Activated B cell treated with CpG ODN at 0.5 μM for 24 hours (primary cell): ENCODE results near the gene TRABD2B. TPM values are rescaled to one million over a fixed set of nuclear protein-coding genes. Genes with fewer than 3 reads are reported as not detected.

Source experiments
- ATAC-seq: fragments of 200-7000 bp; cut with Tn5 transposase; one replicate; pipeline ENCODE4 v1.10.0; 2021; ENCODE audit warnings: low read depth, mild to moderate bottlenecking, moderate library complexity
- CTCF ChIA-PET: fragments of 350-600 bp; sonication (Branson Sonifier 250); formaldehyde crosslinking; loops from one replicate; lab custom pipeline; 2021; ENCODE audit warnings: antibody characterized with exemption; lab: Charles Lee
- POLR2A ChIA-PET: fragments of 350-600 bp; sonication (Branson Sonifier 250); formaldehyde crosslinking; loops from one replicate; lab custom pipeline; 2021; ENCODE audit warnings: antibody characterized with exemption; lab: Charles Lee
- DNase-seq: peaks from one replicate; pipeline ENCODE4 v3.0.0; 2022
- H3K27ac Mint-ChIP-seq: one replicate; pipeline ENCODE4 v1.8.0; 2020; ENCODE audit warnings: mixed read lengths
- H3K27me3 Mint-ChIP-seq: one replicate; pipeline ENCODE4 v1.8.0; 2021; ENCODE audit warnings: mixed read lengths
- H3K36me3 Mint-ChIP-seq: one replicate; pipeline ENCODE4 v1.8.0; 2021; ENCODE audit warnings: low read depth, mixed read lengths
- H3K4me1 Mint-ChIP-seq: one replicate; pipeline ENCODE4 v1.8.0; 2021; ENCODE audit warnings: mixed read lengths
- H3K4me3 Mint-ChIP-seq: one replicate; pipeline ENCODE4 v1.8.0; 2020; ENCODE audit warnings: mild to moderate bottlenecking, mixed read lengths
- H3K9me3 Mint-ChIP-seq: one replicate; pipeline ENCODE4 v1.8.0; 2020; ENCODE audit warnings: mixed read lengths
- intact Hi-C: fragments of 100-400 bp; cut with micrococcal nuclease; formaldehyde crosslinking; loops from one replicate; pipeline ENCODE4 v1.15.1; 2024
- total RNA-seq: library from RNA; stranded (reverse); gene quantifications from 2 replicates; pipeline ENCODE4 v1.2.3, GENCODE V29; 2022
- TF ChIP-seq, protein P1 (sequence below): fragments of 200-600 bp; IDR thresholded peaks from one replicate; pipeline ENCODE4 v1.8.0; 2022; ENCODE audit warnings: antibody characterized with exemption, mild to moderate bottlenecking

Gene TRABD2B
- total RNA-seq, 1 donor from 2014 or later = not detected

- H3K36me3 Mint-ChIP-seq = no peaks in the 10 kb centered on the region
- CTCF ChIA-PET = no interaction called here
- DNase-seq (no peak), ATAC-seq (no peak)
- no peaks in the 10 kb centered on the region for H3K4me1 Mint-ChIP-seq
- H3K9me3 Mint-ChIP-seq = no peaks in the 10 kb centered on the region
- intact Hi-C loops = no loop called here
- POLR2A ChIA-PET = no interaction called here
- no peaks in the 10 kb centered on the region for H3K27me3 Mint-ChIP-seq
- no peak overlapping the region for H3K27ac Mint-ChIP-seq
- TF ChIP-seq, protein P1, sequence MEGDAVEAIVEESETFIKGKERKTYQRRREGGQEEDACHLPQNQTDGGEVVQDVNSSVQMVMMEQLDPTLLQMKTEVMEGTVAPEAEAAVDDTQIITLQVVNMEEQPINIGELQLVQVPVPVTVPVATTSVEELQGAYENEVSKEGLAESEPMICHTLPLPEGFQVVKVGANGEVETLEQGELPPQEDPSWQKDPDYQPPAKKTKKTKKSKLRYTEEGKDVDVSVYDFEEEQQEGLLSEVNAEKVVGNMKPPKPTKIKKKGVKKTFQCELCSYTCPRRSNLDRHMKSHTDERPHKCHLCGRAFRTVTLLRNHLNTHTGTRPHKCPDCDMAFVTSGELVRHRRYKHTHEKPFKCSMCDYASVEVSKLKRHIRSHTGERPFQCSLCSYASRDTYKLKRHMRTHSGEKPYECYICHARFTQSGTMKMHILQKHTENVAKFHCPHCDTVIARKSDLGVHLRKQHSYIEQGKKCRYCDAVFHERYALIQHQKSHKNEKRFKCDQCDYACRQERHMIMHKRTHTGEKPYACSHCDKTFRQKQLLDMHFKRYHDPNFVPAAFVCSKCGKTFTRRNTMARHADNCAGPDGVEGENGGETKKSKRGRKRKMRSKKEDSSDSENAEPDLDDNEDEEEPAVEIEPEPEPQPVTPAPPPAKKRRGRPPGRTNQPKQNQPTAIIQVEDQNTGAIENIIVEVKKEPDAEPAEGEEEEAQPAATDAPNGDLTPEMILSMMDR = no peak
- no peak overlapping the region for H3K4me3 Mint-ChIP-seq
Measured at GRCh38 chr1:47766832-47767740, 230.1 kb downstream of the TRABD2B start.

DNA sequence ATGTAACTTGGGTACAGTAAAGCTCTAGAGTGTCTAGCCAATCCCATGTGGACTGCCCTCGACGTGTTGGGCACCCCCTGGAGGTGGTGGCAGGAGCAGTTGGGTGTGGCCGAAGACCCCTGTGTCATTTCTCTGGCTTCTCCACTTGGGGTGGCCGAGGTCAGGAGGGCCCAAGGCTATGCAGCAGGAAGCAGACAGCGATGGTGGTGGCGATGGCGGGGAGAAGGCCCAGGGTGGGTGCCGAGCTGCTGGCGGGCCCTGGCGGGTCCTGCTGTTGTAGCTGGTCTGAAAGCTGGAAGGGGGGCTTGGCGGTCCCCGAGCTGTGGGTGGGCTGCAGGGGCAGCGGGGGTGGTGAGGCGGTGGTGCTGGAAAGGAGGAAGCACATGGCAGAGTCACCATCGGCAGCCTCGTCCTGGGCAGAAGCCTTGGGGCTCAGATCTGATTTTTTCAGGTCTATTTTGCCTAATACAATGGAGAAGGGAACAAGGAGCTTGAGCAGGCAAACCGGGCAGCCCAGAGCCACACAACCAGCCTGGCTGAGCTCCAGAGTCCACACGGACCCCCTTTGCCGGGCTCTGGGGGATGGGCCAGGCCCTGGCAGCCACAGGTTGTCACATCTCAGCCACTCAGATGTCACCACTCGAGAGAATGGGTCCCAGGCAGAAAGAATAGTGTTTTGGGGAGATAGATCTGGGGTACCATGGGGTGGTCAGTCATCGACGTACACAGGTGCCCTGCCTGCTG, 231.3 kb downstream of the TRABD2B start:
- H3K27ac Mint-ChIP-seq = no peak overlapping the region
- POLR2A ChIA-PET = no interaction called here
- CTCF ChIA-PET = no interaction called here

GRCh38 chr1:47765236-47765635, 231.9 kb downstream of the TRABD2B start:
- H3K4me1 Mint-ChIP-seq = no peaks in the 10 kb centered on the region
- intact Hi-C loops = no loop called here
- no peaks in the 10 kb centered on the region for H3K36me3 Mint-ChIP-seq
- no peaks in the 10 kb centered on the region for H3K9me3 Mint-ChIP-seq
- no peak for DNase-seq
- H3K27me3 Mint-ChIP-seq = peaks cover 2% of the 10 kb centered on the region
- CTCF ChIA-PET = no interaction called here
- H3K4me3 Mint-ChIP-seq = no peak overlapping the region
- ATAC-seq = no peak
- TF ChIP-seq, protein P1 = no peak
- H3K27ac Mint-ChIP-seq = no peak overlapping the region
- POLR2A ChIA-PET = no interaction called here

More for the DNA sequence above, 231.3 kb downstream of the TRABD2B start:
- DNase-seq (no peak), ATAC-seq (no peak)
- Mint-ChIP-seq H3K27me3 (peaks cover under 1% of the 10 kb centered on the region), H3K4me1 (no peaks in the 10 kb centered on the region), H3K4me3 (no peak overlapping the region), H3K9me3 (no peaks in the 10 kb centered on the region), H3K36me3 (no peaks in the 10 kb centered on the region)
- intact Hi-C loops = no loop called here
- TF ChIP-seq, protein P1 = no peak

DNA sequence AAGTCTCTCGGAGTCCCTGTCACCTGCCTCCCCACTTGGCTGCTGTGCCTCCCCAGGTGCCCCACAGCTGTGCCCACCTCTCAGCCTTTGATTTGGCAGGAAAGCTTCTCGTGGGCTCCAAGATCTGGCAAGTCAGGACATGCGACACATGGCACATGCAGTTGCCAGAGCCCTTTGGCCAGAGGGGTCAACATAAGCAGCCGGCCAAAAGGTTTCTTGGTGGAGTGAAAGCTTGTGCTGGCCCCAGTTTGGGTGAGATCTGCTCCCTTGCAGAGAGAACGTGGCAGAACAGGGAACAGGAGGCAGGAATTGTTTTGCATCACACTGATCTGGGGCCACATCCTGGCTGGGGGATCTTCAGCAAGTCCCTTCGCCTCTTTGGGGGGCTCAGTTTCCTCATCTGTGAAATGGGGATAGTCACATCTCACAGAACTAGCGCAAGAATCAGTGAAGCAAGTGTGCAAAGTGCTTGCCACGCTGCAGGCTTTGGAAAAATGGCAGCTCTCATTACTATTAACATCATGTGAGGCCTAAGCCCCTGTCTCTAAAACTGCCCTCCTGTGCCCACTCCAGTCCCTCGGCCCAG, 232.6 kb downstream of the TRABD2B start:
- no peak for DNase-seq
- H3K27me3 Mint-ChIP-seq = peaks cover 2% of the 10 kb centered on the region
- no peak for ATAC-seq
- ChIA-PET POLR2A (no interaction called here), CTCF (no interaction called here)
- no peak overlapping the region for H3K4me3 Mint-ChIP-seq
- H3K36me3 Mint-ChIP-seq = no peaks in the 10 kb centered on the region
- intact Hi-C loops = no loop called here
- no peak overlapping the region for H3K27ac Mint-ChIP-seq
- no peaks in the 10 kb centered on the region for H3K9me3 Mint-ChIP-seq
- no peaks in the 10 kb centered on the region for H3K4me1 Mint-ChIP-seq
- TF ChIP-seq, protein P1 = no peak
